HG03442 (cell line): ENCODE data around the gene CPNE1.

Source experiments
- ATAC-seq: cut with Tn5 transposase; IDR thresholded peaks from one replicate; pipeline ENCODE4 v1.9.1; 2021; ENCODE audit warnings: mild to moderate bottlenecking, moderate library complexity; ENCODE audit not compliant: unreplicated experiment

The CPNE1 gene

GRCh38 chr20:35621560-35621946, 43.1 kb downstream of the CPNE1 start:
- no peak for ATAC-seq

- ATAC-seq: no peak
These were observed 43.7 kb downstream of the CPNE1 start for GRCh38 chr20:35620818-35621559.

GRCh38 chr20:35619196-35620095, 45.3 kb downstream of the CPNE1 start:
- ATAC-seq: peak; percentile 27

GRCh38 chr20:35618263-35619131, 46.2 kb downstream of the CPNE1 start:
- ATAC-seq: no peak

GRCh38 chr20:35617397-35618262, 47.1 kb downstream of the CPNE1 start:
- ATAC-seq: no peak

GRCh38 chr20:35616465-35617396, 48.0 kb downstream of the CPNE1 start:
- ATAC-seq: no peak

- peak; percentile 77 for ATAC-seq
These were observed 48.8 kb downstream of the CPNE1 start, which contains the start of gene SPAG4 for GRCh38 chr20:35615667-35616464. SPAG4 (plus strand) TSS chr20:35615829; CDS start chr20:35616004, 175 bp downstream.

GRCh38 chr20:35611482-35611881, 53.2 kb downstream of the CPNE1 start:
- ATAC-seq: no peak

GRCh38 chr20:35610833-35611427, 53.8 kb downstream of the CPNE1 start:
- no peak for ATAC-seq

- no peak for ATAC-seq
These were observed 57.5 kb downstream of the CPNE1 start for GRCh38 chr20:35607003-35607735.

GRCh38 chr20:35606127-35606526, 58.6 kb downstream of the CPNE1 start:
- ATAC-seq: no peak

GRCh38 chr20:35604449-35604747, 60.3 kb downstream of the CPNE1 start:
- ATAC-seq: no peak

- no peak for ATAC-seq
These were observed 60.8 kb downstream of the CPNE1 start for GRCh38 chr20:35603695-35604448.

- no peak for ATAC-seq
These were observed 61.7 kb downstream of the CPNE1 start for GRCh38 chr20:35602851-35603495.

GRCh38 chr20:35601990-35602389, 62.7 kb downstream of the CPNE1 start:
- no peak for ATAC-seq
